SIG-M5 treated with dmso at 0.1 percent for 504 hours (cell line): ENCODE data around the gene CMIP.
A peak's percentile ranks its signal among the peaks of the same experiment; 100 is the strongest.
"Not testable (repeated sequence)": the region's sequence is repeated elsewhere in the genome, so short reads cannot be mapped to it uniquely, and the experiment has no call there.

Experiments used
- DNase-seq: peaks from one replicate; lab custom pipeline; 2025; ENCODE audit not compliant: unreplicated experiment; lab: John Stamatoyannopoulos, UW

Gene CMIP

GRCh38 chr16:81421126-81421525 lies 23.5 kb upstream of the CMIP start:
- no peak for DNase-seq

- DNase-seq: no peak
These were observed 23.1 kb upstream of the CMIP start for GRCh38 chr16:81421536-81421935.

DNA sequence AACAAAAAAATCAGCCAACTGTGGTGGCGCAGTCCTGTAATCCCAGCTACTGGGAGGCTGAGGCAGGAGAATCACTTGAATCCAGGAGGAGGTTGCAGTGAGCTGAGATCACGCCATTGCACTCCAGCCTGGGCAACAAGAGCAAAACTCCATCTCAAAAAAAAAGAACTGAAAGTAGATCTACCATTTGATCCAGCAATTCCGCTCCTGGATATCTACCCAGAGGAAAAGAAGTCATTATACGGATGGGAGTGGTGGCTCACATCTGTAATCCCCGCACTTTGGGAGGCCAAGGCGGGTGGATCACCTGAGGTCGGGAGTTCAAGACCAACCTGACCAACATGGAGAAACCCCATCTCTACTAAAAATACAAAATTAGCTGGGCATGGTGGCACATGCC lies 22.5 kb upstream of the CMIP start:
- not testable (repeated sequence) for DNase-seq

DNA sequence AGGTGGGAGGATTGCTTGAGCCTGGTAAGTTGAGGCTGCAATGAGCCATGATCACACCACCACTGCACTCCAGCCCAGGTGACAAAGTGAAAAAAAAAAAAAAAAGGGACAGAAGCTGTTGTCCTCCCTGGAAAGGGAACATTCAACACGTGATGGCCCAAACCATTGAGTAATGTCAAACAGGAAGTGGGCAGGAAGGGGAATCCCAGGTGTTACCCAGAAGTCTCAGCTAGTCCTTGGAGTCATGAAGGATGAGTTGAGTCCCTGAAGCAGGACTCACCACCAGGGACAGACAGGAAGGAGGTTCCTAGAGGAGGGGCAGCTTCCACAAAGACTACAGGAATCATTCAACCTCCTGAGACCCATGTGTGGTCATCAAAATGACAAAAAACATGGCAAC lies 19.8 kb upstream of the CMIP start:
- DNase-seq: no peak

DNA sequence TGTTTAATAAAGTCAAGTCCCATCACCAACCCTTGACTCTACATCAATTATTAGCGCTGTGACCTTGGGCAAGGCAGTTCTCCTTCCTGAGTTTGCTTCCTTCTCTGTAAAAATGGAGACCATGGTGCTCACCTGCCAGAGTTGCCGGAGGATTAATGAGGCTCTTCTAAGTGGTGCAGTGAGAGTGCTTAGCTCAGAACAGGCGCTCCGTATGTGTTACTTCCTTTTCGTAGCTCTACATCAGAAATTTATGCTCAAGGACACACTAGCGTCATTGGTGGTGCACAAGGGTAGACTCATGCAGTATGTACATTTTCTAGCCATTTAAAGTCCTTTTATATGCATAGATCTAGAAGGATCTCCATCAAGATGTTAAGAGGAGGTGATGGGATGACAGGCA lies 17.4 kb upstream of the CMIP start:
- no peak for DNase-seq

DNA sequence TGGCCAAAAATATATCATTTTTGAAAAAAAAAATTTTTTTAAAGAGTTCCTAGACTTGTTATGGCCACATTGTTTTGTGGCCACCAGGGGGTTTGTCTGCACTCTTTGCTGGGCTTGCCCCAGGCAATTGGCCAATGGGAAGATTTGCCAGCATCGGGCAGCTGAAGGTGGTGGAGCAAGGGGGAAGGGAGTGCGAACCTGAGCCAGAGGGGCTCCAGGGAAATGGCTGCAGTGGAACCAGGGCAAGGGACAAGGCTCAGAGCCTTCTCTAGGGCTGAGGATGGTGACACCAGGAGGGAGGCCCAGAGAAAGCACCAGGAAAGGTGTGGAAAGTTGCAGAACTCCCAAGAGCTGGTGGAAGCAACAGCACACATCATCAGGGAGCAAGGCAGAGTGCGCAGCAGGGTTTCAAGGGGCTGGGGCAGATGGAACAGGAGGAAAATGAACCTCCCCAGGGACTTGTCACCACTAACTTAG lies 15.5 kb upstream of the CMIP start:
- DNase-seq: peak; percentile 41

DNA sequence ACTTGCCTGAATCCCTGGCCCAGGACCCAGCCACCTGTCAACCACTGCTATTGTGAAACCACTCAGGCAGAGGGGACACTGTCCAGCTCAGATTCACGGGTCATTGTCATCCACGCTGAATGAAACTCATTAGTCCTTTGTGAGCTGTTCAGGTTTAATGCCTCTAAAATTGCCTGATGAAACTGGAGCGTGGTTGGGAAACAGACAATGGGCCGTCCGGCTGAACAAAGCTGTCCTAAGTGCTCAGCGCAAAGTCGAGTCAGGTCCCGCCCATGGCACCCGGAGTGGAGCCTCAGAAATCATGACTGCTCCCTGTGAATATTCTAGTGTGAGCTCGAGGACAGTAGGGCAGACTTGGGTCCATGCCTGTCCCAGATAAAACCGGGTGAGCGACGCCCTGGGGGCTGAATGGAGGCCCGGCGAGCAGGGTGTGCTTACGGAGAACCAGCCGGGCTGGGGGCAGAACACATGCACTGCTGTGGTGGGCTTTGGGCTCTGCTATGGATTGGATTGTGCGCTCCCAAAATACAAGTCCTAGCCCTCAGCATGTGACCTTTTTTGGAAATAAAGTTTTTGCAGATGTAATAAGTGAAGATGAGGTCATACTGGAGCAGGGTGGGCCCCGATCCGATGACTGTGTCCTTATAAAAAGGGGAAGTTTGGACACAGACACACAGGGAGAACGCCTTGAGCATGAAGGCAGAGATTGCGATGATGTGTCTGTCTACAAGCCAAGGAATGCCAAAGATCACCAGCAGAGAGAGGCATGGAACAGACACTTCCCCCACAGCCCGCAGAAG lies 12.9 kb upstream of the CMIP start:
- DNase-seq: peak; percentile 65

GRCh38 chr16:81432937-81433557 lies 11.6 kb upstream of the CMIP start:
- DNase-seq: no peak

- no peak for DNase-seq
These were observed 9.5 kb upstream of the CMIP start for GRCh38 chr16:81435103-81435502.

- no peak for DNase-seq
These were observed 9.0 kb upstream of the CMIP start for GRCh38 chr16:81435567-81435966.

- no peak for DNase-seq
These were observed 8.2 kb upstream of the CMIP start for GRCh38 chr16:81436386-81436785.

DNA sequence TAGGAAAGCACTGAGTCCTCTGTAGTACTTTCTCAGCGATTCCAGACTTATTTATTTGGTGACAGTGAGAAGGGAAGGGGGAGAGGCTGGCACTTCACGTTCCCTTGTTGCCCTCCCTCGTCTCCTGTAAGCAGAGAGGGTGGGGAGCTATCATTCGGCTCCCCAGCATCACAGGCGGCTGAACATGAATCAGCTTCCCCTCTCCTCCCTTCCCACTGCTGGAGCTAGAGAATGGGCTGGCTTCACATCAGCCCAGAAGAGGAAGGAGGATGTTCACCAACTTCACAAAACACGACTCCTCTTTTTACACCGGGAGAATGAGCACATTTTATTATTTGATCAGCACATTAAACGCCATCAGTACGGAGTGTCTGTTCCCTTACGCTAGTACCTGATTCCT lies 6.7 kb upstream of the CMIP start:
- DNase-seq: peak; percentile 62

DNA sequence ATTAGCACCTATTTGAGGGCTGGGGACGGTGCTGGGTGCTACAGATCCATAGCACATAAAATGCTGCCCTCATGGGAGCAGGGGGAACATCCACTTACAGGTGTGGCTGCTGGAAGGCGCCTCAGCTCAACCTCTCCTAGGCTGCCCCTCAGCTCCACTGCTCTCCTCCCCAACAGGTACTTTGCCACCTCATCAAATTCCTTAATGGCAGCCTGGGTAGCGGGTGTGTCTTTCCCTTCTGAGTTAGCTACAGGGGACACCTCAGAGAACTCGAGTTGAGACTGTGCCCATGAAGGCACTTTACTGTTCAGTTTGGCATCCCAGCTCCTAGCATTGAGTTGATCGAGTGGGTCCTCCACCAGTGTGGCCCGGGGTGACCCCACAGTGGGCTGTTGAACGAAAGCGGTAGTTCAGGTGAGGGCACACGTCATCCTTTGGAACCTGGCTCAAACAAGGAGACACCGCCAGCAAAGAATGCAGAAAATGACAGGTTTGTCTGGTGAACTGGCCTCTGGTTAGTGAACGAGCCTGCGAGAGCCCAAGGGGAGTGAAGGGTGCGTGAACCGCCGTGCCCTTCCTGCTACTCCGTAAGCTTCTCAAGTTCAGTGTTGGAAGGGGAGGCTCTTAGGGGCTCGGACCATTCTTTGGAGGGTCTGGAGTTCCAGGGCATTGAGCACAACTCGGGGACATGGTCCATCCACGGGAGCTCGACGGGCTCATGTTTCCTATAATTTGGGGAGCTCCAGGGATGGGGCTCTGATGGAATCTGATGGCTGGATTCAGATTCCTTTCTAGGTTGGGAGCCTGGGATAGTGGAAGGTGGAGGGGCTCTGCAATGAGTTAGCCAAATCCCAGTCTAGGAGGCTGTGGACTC lies 3.5 kb upstream of the CMIP start:
- DNase-seq: no peak

DNA sequence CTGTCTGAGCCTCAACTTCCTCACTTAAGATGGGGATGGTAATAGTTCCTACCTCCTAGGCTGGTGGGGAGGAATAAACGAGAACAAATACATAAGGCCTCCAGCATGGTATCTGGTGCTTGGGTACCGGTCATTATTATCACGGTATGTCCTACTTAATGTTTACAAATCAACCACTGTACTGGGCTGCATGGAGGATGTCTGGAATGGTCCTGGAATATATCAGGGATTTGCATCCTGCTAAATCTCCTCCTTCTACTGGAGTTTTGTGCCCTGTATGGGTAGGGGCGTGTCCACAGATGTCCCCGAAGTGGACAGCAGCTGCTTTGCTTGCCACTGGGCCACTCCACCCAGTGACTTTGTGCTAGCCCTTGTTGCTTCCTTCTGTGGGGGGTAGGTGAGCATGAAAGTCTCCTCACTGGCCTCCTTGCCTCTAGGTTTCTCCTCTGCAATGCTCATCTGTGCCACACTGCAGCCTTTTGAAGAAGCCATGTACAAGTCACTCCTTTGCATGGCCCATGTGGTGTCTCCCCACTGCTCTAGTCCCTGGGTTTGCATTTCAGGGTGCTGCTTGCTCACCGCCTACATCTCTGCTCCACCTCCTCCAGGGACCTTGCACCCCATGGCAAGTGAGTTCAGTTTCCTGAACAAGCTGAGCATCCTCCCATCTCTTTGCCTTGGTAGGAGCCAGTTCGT lies 2.2 kb upstream of the CMIP start:
- DNase-seq: no peak

DNA sequence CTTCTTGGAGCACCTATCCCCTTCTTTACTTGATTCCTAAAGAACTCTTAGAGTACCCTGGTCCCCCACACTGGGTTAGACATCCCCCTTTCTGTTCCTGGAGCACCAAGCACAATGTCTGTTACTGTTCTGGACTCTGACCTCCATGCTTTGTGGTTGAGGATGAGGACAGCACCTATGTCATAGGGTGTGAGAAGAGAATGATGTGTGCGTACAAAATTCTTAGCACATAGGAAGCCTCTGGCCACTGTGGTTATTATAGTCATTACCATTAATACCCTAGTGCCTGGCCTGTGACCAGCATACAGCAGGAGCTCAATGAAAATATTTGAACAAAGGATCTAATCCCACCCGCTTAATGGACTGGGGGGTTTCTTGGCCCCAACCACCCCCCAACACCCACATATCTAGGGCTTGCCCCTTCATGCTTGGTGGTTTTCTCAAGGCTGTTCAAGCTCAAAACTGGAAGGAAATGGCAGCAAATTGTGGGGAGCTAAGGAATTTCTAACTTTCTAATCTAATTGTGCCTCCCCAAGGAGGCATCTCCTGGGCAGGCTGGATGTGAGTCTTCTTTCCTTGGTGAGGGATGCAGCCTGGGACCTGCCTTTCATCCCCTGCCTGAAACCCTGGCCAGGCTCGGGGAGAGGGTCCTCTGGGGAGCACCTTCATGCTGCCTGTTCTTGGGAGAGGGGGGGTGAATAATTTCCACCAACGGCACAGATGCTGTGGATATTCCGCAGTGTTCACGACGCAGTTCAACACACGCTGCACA lies 1.5 kb upstream of the CMIP start:
- DNase-seq: no peak

GRCh38 chr16:81443688-81444447 lies 740 bp upstream of the CMIP start:
- no peak for DNase-seq

DNA sequence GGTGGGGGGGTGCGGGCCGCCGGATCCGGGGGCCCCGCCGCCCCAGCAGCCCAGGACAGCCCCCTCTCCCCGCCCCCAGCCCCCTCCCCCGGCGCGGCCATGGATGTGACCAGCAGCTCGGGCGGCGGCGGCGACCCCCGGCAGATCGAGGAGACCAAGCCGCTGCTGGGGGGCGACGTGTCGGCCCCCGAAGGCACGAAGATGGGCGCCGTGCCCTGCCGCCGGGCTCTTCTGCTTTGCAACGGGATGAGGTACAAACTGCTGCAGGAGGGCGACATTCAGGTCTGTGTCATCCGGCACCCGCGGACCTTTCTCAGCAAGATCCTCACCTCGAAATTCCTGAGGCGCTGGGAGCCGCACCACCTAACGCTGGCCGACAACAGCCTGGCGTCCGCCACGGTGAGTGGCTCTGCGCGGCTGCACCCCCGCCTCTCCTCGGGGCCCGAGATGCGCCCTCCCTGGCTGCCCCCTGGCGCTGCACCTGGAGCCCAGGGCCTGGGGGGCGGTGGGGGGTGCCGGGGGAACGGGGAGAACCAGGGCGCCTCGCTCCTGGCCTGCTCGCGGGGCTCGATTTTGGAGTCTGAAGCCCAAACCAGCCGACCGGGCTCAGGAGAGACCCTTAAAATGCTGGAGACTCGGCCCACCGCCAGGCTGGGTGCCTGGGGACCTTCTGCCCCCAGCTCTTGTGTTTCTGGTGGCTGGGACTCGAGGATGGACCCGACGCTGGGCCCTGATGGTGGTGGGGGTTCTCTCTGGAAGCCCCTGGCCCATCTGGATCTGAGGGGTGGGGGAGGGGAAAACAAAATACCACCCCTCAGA lies 744 bp downstream of the CMIP start:
- no peak for DNase-seq

- peak; percentile 33 for DNase-seq
These were observed 1.6 kb downstream of the CMIP start for GRCh38 chr16:81445966-81446906.
